ENCODE measurements around the gene SH3RF1.

GRCh38 chr4:169286562-169287301, 16.0 kb upstream of the SH3RF1 start:
- TF ChIP-seq POLR2AphosphoS5 (IDR thresholded peaks at IDR 0.05) (no peak), POLR2A (IDR thresholded peaks at IDR 0.05) (no peak), CTCF (IDR thresholded peaks at IDR 0.05) (no peak), EP300 (IDR thresholded peaks at IDR 0.05) (no peak)
